Activated CD4-positive, alpha-beta T cell treated with anti-CD3 and anti-CD28 coated beads, Interleukin-2, amount 50 U/mL, for 48 hours (primary cell): Measurements from ENCODE around the gene MAP4K4.
A peak's percentile ranks its signal among the peaks of the same experiment; 100 is the strongest.

Experiments used
- DNase-seq, 2 experiments: peaks; one replicate each; pipeline ENCODE4 v3.0.0-alpha.2; 2020

Gene MAP4K4

GRCh38 chr2:101818531-101819451 is 121.3 kb downstream of the MAP4K4 start:
- DNase-seq: no peak

GRCh38 chr2:101820519-101820918 is 123.0 kb downstream of the MAP4K4 start:
- peak; percentile 30 to 55 for DNase-seq

GRCh38 chr2:101821059-101821805 is 123.7 kb downstream of the MAP4K4 start:
- no peak for DNase-seq

- DNase-seq: no peak
Measured at GRCh38 chr2:101821828-101822458, 124.4 kb downstream of the MAP4K4 start.

- peak; percentile 71 to 79 for DNase-seq
Measured at GRCh38 chr2:101823347-101823791, 125.9 kb downstream of the MAP4K4 start.

- no peak for DNase-seq
Measured at GRCh38 chr2:101823859-101824258, 126.4 kb downstream of the MAP4K4 start.

GRCh38 chr2:101826716-101827115 is 129.2 kb downstream of the MAP4K4 start:
- no peak for DNase-seq

- no peak for DNase-seq
Measured at GRCh38 chr2:101827246-101827645, 129.7 kb downstream of the MAP4K4 start.

GRCh38 chr2:101828257-101828656 is 130.8 kb downstream of the MAP4K4 start:
- no peak for DNase-seq

GRCh38 chr2:101828673-101829334 is 131.3 kb downstream of the MAP4K4 start:
- no peak for DNase-seq

GRCh38 chr2:101829429-101829828 is 131.9 kb downstream of the MAP4K4 start:
- DNase-seq: no peak

- no peak for DNase-seq
Measured at GRCh38 chr2:101830146-101830545, 132.6 kb downstream of the MAP4K4 start.

GRCh38 chr2:101830555-101830954 is 133.0 kb downstream of the MAP4K4 start:
- DNase-seq: peak in 1 of 2 experiments; percentile 31

GRCh38 chr2:101831351-101831865 is 133.9 kb downstream of the MAP4K4 start:
- peak; percentile 64 to 74 for DNase-seq

- no peak for DNase-seq
Measured at GRCh38 chr2:101832114-101832513, 134.6 kb downstream of the MAP4K4 start.

- no peak for DNase-seq
Measured at GRCh38 chr2:101833890-101834523, 136.5 kb downstream of the MAP4K4 start.

- DNase-seq: no peak
Measured at GRCh38 chr2:101837354-101837753, 139.8 kb downstream of the MAP4K4 start.

- no peak for DNase-seq
Measured at GRCh38 chr2:101841679-101842327, 144.3 kb downstream of the MAP4K4 start.

- no peak for DNase-seq
Measured at GRCh38 chr2:101842471-101842870, 145.0 kb downstream of the MAP4K4 start.

- DNase-seq: no peak
Measured at GRCh38 chr2:101843048-101843447, 145.5 kb downstream of the MAP4K4 start.

- DNase-seq: no peak
Measured at GRCh38 chr2:101843471-101843870, 146.0 kb downstream of the MAP4K4 start.
